Measurements from ENCODE around the gene EZR.
A peak's percentile ranks its signal among the peaks of the same experiment; 100 is the strongest.
"Not testable (repeated sequence)": the region's sequence is repeated elsewhere in the genome, so short reads cannot be mapped to it uniquely, and the experiment has no call there.

Gene EZR

GRCh38 chr6:158796353-158796752 is 22.8 kb downstream of the EZR start:
- DNase-seq: no peak

DNA sequence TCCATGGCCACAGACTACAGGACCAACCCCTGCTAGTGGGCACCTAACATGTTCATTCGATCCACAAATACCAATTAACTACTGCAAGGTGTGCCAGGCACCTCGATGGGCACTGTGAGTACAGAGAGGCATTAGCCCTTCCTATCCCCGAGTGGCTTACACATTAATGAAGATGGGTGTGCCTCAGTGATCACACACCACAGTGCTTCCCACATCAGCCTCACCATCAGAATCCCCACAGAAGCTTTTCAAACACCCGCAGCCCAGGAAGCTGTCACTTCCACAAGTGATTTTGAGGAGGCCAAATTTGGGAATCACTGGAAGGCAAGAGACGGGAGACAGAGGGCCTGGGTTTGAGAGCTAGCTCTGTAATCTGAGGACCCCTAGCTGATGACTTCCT is 23.7 kb downstream of the EZR start:
- DNase-seq: no peak

DNA sequence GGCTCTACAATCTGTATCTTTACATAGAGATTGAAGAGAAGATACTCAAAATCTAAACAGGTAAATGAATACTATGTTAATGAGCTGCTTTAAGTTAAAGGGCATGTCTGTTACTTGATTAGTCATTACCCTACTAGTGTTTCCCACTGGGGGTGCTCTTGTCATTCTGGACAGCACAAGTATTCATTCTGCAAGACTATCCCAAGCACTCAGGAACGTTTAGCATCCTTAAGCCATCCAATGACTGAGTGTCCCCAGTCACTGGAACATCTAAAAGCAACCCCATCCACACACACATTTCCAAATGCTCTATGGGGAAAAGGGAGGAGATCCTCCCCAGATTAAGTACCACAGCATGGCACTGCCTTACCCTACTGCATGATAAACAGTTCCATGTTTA is 25.7 kb downstream of the EZR start:
- DNase-seq: peak; percentile 8

- DNase-seq: not testable (repeated sequence)
Measured at GRCh38 chr6:158792505-158792904, 26.7 kb downstream of the EZR start.

DNA sequence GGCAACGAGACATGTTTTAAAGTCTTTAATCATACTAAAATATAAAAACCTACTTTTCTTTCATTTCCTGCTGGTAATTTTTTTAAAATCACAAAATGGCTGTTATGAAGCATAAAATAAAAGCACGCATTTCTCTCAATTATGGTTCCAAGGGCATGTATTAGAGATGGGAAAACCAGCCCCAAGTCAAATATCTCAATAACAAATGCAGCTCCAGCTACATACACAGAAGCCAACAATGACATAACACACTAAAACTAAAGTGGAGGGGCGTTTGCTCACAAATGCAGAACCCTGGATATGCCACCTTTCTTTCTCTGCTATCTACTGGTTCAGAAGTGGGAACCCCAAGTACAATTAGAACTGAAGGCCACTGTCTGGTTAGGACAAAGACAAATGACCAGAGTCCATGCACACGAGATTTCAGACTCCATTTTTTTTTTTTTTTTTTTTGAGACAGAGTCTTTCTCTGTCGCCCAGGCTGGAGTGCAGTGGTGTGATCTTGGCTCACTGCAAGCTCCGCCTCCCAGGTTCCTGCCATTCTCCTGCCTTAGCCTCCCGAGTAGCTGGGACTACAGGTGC is 27.8 kb downstream of the EZR start:
- no peak for DNase-seq

GRCh38 chr6:158789115-158789917 is 29.9 kb downstream of the EZR start:
- DNase-seq: no peak

DNA sequence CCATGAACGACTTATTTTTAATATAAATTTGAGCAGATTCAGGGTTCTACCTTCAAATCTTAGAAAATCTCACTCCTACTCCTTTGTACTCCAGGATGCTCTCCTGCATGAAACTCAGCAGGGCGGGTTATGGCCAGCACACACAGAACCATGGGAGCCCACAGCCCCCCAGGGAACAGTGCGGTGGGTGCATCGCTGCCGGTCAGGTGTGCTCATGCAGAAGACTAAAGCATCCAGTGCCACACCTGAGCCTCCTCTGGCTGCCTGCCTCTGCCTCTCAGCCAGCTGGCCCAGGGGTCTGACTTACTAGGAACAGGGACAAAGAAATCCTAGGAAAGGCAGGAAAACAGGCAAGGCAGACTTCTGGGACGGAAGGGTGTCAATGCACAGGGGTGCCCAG is 31.8 kb downstream of the EZR start:
- DNase-seq: no peak

- DNase-seq: no peak
Measured at GRCh38 chr6:158786645-158787304, 32.4 kb downstream of the EZR start.

DNA sequence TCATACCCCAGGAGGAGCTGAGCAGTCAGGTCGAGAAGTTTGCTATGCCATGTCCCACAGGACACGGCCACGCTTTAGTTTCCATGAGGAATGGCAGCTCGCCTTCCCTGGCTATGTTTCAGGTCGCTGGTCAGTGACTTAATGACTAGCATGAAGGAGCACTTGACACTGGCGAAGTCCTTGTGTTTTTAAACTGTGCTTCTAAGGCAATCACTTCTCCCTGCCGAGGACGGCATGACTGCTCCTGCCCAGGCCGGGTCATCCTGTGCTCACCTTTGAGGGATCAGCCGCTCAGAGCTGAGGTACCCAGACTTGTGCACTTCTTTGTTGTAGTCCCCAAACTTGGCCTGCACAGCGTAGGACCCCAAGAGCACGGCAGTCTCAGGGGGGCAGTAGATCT is 34.1 kb downstream of the EZR start:
- no peak for DNase-seq

DNA sequence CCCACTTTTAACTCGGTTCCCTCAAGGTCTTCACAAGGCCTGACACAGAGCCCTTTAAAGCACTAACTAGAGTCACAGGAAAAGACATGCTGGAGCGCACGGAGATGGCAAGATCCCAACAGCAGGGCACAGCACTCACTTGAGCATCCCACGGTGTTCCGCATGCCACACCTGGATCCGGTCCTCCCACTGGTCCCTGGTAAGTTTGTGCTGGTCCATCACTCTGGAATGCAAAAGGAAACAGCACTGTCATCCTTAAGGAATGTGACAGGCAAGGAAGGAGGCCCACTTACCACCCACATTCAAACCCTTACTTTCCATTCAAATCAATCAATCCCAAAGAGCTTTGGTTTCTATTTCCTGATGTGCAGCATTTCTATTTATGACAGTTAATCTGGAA is 34.7 kb downstream of the EZR start:
- DNase-seq: no peak

- DNase-seq: no peak
Measured at GRCh38 chr6:158783851-158784250, 35.3 kb downstream of the EZR start.

GRCh38 chr6:158783167-158783450 is 36.1 kb downstream of the EZR start:
- no peak for DNase-seq

GRCh38 chr6:158782432-158783166 is 36.6 kb downstream of the EZR start:
- DNase-seq: no peak

GRCh38 chr6:158781692-158782373 is 37.3 kb downstream of the EZR start:
- DNase-seq: no peak

GRCh38 chr6:158780988-158781691 is 38.0 kb downstream of the EZR start:
- no peak for DNase-seq

- DNase-seq: no peak
Measured at GRCh38 chr6:158780246-158780884, 38.8 kb downstream of the EZR start.

DNA sequence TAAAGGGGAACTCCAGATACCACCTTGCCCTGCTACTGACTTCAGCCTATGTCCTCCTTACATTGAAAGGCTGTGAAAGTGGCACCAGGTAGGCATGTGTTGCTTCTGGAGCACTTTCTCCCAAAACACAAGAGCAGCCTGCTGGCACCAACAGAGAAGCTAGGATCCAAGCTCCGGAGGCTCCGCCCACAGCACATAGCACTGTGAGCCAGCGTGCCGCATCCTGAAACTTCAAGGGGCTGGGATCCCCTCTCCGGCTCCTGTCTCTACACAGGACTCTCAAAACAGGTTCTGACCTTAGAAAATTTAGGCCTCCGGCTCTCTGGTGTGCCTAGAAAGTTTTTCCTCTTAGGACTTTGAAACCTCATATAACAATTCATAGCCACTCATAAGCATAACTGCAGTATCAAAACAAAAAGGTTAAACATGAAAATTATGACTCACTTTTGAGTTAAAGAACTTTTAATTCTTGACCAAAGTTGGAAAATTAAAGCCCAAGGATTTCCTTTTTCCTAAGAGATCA is 41.1 kb downstream of the EZR start:
- no peak for DNase-seq

DNA sequence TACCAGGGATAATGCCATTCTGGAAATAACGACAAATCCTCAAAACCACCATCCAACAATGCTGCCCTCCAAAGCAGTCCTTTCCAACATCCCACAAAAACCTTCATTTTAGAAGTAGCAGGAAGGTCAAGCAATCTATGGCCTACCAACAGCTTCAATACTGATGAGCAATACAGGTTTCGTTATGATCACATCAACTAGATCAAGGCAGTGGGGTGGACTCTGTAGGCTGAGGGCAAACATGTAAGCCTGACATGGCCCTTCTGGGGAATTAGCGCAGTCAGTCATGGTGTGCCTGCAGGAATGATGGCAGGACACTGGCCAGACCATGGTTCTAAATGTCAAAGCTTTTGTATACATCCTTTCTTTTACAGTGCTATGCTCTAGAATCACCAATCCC is 41.7 kb downstream of the EZR start:
- DNase-seq: no peak

DNA sequence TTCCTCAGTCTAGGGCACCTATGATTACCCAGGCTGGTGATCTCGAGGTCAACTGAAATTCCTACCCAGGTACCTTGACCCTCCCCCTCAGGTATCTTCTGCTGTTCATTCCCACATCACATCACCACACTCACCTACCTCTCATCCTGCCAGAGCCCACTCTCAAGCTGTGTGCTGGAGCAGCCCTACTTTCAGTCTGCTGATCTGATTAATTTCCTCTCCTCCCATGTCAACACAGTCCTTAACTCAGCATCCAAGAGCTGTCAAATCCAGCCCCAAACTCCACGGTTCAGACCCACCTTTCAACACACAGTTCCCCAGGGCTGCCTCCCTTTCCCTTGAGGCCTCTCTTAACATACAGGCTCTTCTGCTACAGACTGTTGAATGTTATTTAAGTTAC is 42.4 kb downstream of the EZR start:
- no peak for DNase-seq

GRCh38 chr6:158775832-158776231 is 43.3 kb downstream of the EZR start:
- DNase-seq: no peak

DNA sequence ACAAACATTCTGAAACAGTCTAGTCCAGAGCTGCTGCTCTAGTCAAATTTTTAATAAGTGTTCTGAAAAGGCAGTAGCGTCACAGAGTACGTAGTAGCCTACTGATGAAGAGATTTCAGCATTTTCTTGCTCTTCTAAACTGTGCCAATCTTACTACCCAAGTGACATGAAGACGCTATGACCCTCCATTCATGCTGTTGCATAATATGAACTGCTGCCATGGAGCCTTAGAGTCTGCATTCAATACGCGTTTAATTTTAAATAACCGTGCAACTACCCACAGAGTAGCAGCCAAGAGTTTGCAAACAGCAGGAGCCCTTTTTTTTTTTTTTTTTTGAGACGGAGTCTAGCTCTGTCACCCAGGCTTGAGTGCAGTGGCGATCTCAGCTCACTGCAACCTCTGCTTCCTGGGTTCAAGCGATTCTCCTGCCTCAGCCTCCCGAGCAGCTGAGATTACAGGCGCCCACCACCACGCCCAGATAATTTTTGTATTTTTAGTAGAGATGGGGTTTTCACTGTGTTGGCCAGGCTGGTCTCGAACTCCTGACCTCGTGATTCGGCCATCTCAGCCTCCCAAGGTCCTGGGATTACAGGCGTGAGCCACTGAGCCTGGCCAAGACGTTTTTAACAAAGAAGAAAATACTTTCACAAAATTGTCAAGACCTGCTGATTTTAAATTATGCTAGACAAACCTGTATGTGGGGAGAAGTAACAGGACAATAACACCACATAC is 44.3 kb downstream of the EZR start:
- DNase-seq: no peak

Data from NCI-H1694 treated with DMSO at 0.1 percent for 48 hours (cell line).